Calu3 (cell line): ENCODE measurements around the gene MLLT10. TPM values are rescaled to one million over a fixed set of nuclear protein-coding genes. Genes with fewer than 3 reads are reported as not detected.

Source experiments
- BruUV-seq: library from RNA; stranded (reverse); fragments of 400-500 nt; replicated peaks from 2 replicates; lab custom pipeline; 2021; lab: Mats Ljungman, UMichigan
- CTCF ChIA-PET: fragments of 300-600 bp; sonication (Branson Sonifier 250); formaldehyde crosslinking; loops from one replicate; lab custom pipeline; 2022; ENCODE audit warnings: antibody characterized with exemption; lab: Charles Lee
- DNase-seq: peaks from one replicate; pipeline ENCODE4 v3.0.0; 2022
- H3K27ac Mint-ChIP-seq: one replicate; pipeline ENCODE4 v1.8.0; 2022; ENCODE audit warnings: mixed read lengths; ENCODE audit not compliant: unreplicated experiment
- H3K27me3 Mint-ChIP-seq: one replicate; pipeline ENCODE4 v1.8.0; 2022; ENCODE audit warnings: mixed read lengths; ENCODE audit not compliant: unreplicated experiment
- H3K36me3 Mint-ChIP-seq: one replicate; pipeline ENCODE4 v1.8.0; 2022; ENCODE audit warnings: mild to moderate bottlenecking, moderate library complexity, mixed read lengths; ENCODE audit not compliant: insufficient read depth, unreplicated experiment
- H3K4me1 Mint-ChIP-seq: one replicate; pipeline ENCODE4 v1.8.0; 2022; ENCODE audit warnings: mild to moderate bottlenecking, low read depth, mixed read lengths; ENCODE audit not compliant: unreplicated experiment
- H3K4me3 Mint-ChIP-seq: one replicate; pipeline ENCODE4 v1.8.0; 2022; ENCODE audit warnings: mild to moderate bottlenecking, low read depth, moderate library complexity, mixed read lengths; ENCODE audit not compliant: unreplicated experiment
- H3K9me3 Mint-ChIP-seq: one replicate; pipeline ENCODE4 v1.8.0; 2022; ENCODE audit warnings: low read depth, mixed read lengths; ENCODE audit not compliant: unreplicated experiment
- CTCF ChIP-seq: fragments of 200-600 bp; IDR thresholded peaks from one replicate; pipeline ENCODE4 v1.8.0; 2022; ENCODE audit warnings: antibody characterized with exemption; ENCODE audit not compliant: unreplicated experiment
- intact Hi-C: fragments of 100-400 bp; cut with micrococcal nuclease; formaldehyde crosslinking; loops from one replicate; pipeline ENCODE4 v1.10.0; 2022; ENCODE audit not compliant: unreplicated experiment
- total RNA-seq: library from RNA; stranded (reverse); gene quantifications from 2 replicates; pipeline ENCODE4 v1.2.3, GENCODE V29; 2022

MLLT10 gene
- total RNA-seq, 1 experiment from 2014 or later, result 34.7 TPM

- H3K27me3 Mint-ChIP-seq, result peaks cover 42% of the 10 kb centered on the region
- no TSS peak for BruUV-seq
- no peak overlapping the region for H3K27ac Mint-ChIP-seq
- no peak overlapping the region for H3K4me3 Mint-ChIP-seq
- CTCF ChIA-PET, result no interaction called here
- no peak for DNase-seq
- intact Hi-C loops, result no loop called here
- no peaks in the 10 kb centered on the region for H3K9me3 Mint-ChIP-seq
- peaks cover 10% of the 10 kb centered on the region for H3K4me1 Mint-ChIP-seq
- TF ChIP-seq CTCF, result no peak
- H3K36me3 Mint-ChIP-seq, result peaks cover 31% of the 10 kb centered on the region
These were observed 13.1 kb upstream of the MLLT10 start for GRCh38 chr10:21520949-21521348.

GRCh38 chr10:21521751-21522533 lies 12.1 kb upstream of the MLLT10 start:
- H3K27ac Mint-ChIP-seq, result no peak overlapping the region
- DNase-seq, result no peak
- CTCF ChIA-PET, result interaction anchor here (1.2 kb wide), 1 partner anchor 422 kb away, joined by 3 read pairs; no protein-coding TSS in a partner anchor
- intact Hi-C loops, result no loop called here
- BruUV-seq, result no TSS peak
- H3K9me3 Mint-ChIP-seq, result no peaks in the 10 kb centered on the region
- peaks cover 43% of the 10 kb centered on the region for H3K27me3 Mint-ChIP-seq
- TF ChIP-seq CTCF, result no peak
- peaks cover 37% of the 10 kb centered on the region for H3K36me3 Mint-ChIP-seq
- peaks cover 10% of the 10 kb centered on the region for H3K4me1 Mint-ChIP-seq
- H3K4me3 Mint-ChIP-seq, result no peak overlapping the region

DNA sequence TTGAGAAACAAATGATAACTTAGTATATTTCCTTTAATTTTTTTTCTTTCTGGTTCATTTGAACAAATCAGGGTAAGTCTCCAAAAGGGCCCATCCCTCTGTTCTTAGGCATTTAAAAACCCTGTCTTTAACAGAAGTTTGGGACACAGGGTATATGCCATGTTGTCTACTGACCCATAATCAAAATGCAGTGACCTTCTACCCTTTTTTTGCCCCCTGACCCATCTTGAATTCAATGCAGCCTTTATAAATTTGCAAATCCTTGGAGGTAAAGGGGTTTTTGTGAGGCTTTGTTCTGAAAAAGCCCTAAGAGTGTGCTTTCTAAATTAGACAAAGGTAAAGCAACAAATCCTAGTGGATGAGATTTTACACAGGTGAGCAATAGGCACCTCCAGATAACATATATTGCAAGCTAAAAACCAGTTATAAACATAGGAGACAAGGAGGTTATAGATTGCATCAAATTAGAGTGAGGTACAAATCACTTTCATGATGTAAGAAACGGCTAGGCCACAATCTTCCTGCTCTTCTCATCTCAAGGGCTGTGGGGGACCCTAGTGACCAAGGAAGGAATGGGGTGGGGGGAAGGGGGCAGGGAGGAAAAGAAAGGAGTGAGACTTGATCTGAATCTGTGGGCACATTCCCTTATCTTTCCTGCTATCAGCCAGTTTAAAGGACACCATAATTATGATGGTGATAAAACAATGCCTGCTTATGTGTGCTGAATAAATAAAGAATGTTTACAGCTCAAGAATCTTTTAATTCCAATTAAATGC lies 11.2 kb upstream of the MLLT10 start:
- intact Hi-C loops, result no loop called here
- Mint-ChIP-seq H3K9me3 (no peaks in the 10 kb centered on the region), H3K4me3 (no peak overlapping the region), H3K27me3 (peaks cover 41% of the 10 kb centered on the region), H3K27ac (no peak overlapping the region), H3K4me1 (peaks cover 5% of the 10 kb centered on the region), H3K36me3 (peaks cover 32% of the 10 kb centered on the region)
- DNase-seq, result no peak
- CTCF ChIA-PET, result interaction anchor here (1.2 kb wide), 1 partner anchor 421 kb away, joined by 3 read pairs; no protein-coding TSS in a partner anchor
- no peak for TF ChIP-seq CTCF
- no TSS peak for BruUV-seq

- no TSS peak for BruUV-seq
- Mint-ChIP-seq H3K27me3 (peaks cover 34% of the 10 kb centered on the region), H3K9me3 (no peaks in the 10 kb centered on the region), H3K36me3 (peaks cover 28% of the 10 kb centered on the region), H3K4me3 (no peak overlapping the region), H3K4me1 (no peaks in the 10 kb centered on the region), H3K27ac (no peak overlapping the region)
- DNase-seq, result no peak
- CTCF ChIA-PET, result no interaction called here
- intact Hi-C loops, result no loop called here
- TF ChIP-seq CTCF, result no peak
These were observed 10.4 kb upstream of the MLLT10 start for GRCh38 chr10:21523557-21524008.
